Activated T-cell treated with anti-CD3 and anti-CD28 coated beads, Interleukin-2, amount 50 U/mL, for 24 hours (primary cell): ENCODE measurements around the gene MYB.

Source experiments
- DNase-seq: peaks from one replicate; pipeline ENCODE4 v3.0.0-alpha.2; 2020
- H3K27ac Mint-ChIP-seq: 2 replicates; pipeline ENCODE4 v1.8.0; 2020; ENCODE audit warnings: mild to moderate bottlenecking, mixed read lengths
- H3K27me3 Mint-ChIP-seq: 2 replicates; pipeline ENCODE4 v1.8.0; 2020; ENCODE audit warnings: mixed read lengths
- H3K36me3 Mint-ChIP-seq: 2 replicates; pipeline ENCODE4 v1.8.0; 2020; ENCODE audit warnings: low read depth, mixed read lengths
- H3K4me1 Mint-ChIP-seq: 2 replicates; pipeline ENCODE4 v1.8.0; 2020; ENCODE audit warnings: low read depth, mixed read lengths
- H3K4me3 Mint-ChIP-seq: 2 replicates; pipeline ENCODE4 v1.8.0; 2020; ENCODE audit warnings: mild to moderate bottlenecking, moderate library complexity, mixed read lengths
- H3K9me3 Mint-ChIP-seq: 2 replicates; pipeline ENCODE4 v1.8.0; 2020; ENCODE audit warnings: mixed read lengths

Gene MYB

DNA sequence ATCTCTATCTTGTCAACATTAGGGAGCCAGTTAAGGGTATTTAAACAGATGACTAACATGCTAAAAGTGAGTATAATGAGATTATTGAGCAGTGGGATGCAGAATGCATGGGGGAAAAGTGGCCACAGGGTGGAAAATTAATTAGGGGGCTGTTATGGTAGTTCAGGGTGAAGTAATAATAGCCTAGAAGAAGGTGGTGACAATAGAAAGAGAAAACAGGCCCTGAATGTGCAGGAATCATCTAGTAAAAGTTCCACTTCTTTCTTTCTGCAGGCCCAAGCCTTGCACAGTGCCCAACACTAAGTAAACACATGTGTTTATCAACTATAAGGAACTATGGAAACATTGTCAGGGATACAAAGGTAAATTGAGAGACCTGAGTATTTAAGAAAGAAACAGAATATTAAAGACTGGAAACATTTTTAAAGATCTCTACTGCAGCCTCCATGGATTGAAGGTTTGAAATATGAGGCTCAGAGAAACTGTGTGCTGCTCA, 7.1 kb upstream of the MYB start:
- Mint-ChIP-seq H3K4me3 (no peak overlapping the region), H3K27ac (no peak overlapping the region), H3K9me3 (no peaks in the 10 kb centered on the region), H3K27me3 (no peaks in the 10 kb centered on the region), H3K4me1 (peaks cover 50% of the 10 kb centered on the region), H3K36me3 (no peaks in the 10 kb centered on the region)
- DNase-seq, result no peak

DNA sequence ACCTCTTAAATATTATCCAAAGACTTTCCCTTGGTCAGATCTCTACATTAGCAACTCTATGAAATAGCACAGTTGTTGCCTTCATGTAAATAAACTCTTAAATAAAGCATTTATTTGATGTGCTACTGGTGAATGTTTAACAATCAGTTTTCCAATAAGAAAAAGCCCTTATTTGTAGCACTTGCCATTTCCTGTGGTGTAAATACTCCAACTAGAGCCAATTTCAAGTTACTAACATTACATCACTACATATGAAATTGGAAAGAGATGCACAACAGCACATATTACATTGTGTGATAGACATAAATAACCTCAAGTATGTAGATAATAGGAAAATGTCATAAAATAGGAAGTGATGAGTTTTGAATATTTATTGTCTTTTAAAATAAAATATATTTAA, 5.0 kb upstream of the MYB start:
- H3K9me3 Mint-ChIP-seq, result no peaks in the 10 kb centered on the region
- no peak overlapping the region for H3K4me3 Mint-ChIP-seq
- DNase-seq, result no peak
- no peak overlapping the region for H3K27ac Mint-ChIP-seq
- peaks cover 45% of the 10 kb centered on the region for H3K4me1 Mint-ChIP-seq
- H3K27me3 Mint-ChIP-seq, result no peaks in the 10 kb centered on the region
- H3K36me3 Mint-ChIP-seq, result no peaks in the 10 kb centered on the region

DNA sequence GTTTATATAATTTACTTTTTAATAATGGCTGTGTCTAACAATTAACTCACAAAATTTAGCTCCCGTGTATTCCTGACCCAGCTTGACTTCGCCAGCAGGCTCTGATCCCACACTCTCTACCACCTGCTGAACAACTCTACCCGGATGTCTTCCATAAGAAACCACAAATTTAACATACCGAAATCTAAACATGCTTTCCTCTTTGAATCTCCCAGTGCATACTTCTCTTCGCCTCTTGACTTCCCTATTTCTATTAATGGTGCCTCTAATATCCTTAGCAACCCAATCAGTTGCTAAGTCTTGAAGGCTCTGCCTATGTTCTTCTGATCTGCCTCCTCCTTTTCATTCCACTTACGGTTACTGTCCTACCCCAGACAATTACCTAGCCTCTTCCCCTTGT, 4.6 kb upstream of the MYB start:
- Mint-ChIP-seq H3K27me3 (no peaks in the 10 kb centered on the region), H3K9me3 (no peaks in the 10 kb centered on the region), H3K36me3 (peaks cover under 1% of the 10 kb centered on the region), H3K27ac (no peak overlapping the region), H3K4me3 (no peak overlapping the region), H3K4me1 (peaks cover 41% of the 10 kb centered on the region)
- DNase-seq, result no peak

DNA sequence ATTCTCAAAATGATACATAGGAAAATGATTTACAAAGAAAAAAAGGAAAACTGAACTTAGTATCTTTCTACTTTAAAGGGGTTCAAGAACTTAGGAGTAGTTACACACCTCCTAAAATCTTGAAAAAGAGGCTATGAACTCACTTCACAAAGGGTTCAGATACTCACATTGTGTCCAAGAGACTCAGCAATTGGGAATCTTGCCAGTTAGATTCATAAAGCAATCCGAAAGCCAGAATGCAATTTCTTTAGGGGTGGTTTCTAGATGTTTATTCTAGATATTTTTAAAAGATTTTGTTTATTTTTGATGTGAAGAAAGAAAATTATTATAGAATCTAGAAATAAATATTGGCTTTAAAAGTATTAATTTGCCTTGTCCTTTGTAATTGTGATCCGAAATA, 1.7 kb upstream of the MYB start:
- Mint-ChIP-seq H3K36me3 (peaks cover 19% of the 10 kb centered on the region), H3K27ac (peak overlapping the region; percentile 95), H3K27me3 (no peaks in the 10 kb centered on the region), H3K4me1 (peaks cover 46% of the 10 kb centered on the region), H3K9me3 (no peaks in the 10 kb centered on the region), H3K4me3 (no peak overlapping the region)
- no peak for DNase-seq

DNA sequence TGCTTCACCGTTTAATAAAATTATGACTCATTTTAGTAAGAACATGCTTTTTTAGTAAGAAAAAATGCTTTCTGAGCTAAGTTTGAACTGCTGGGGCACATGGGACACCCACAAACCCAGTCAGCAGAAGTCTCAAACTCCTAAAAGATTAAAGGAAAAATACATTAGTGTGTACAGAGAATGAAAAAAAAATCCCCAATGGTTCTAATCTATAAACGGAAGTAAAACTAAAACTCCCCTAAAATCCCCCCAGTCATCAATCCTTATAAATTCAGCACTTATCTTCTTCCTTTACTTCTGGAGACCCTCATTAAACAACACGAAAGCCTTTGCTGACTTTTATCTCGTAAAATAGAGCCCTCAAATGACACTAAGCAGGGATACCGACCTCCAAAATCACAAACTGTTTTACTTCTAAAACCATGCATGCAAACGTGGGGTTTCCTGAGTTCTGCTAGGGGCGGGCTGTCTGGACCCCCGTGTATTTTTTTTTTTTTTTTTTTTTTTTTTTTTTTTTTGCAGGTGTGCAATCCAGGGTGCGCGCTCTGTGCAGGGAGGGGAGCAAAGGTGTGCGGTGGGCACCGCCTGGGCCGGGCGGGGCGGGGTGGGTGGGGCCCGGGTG, 1.1 kb upstream of the MYB start:
- H3K27ac Mint-ChIP-seq, result peak overlapping the region; percentile 95
- H3K27me3 Mint-ChIP-seq, result no peaks in the 10 kb centered on the region
- H3K9me3 Mint-ChIP-seq, result no peaks in the 10 kb centered on the region
- peak overlapping the region; percentile 81 for H3K4me3 Mint-ChIP-seq
- H3K36me3 Mint-ChIP-seq, result peaks cover 21% of the 10 kb centered on the region
- DNase-seq, result no peak
- H3K4me1 Mint-ChIP-seq, result peaks cover 47% of the 10 kb centered on the region

DNA sequence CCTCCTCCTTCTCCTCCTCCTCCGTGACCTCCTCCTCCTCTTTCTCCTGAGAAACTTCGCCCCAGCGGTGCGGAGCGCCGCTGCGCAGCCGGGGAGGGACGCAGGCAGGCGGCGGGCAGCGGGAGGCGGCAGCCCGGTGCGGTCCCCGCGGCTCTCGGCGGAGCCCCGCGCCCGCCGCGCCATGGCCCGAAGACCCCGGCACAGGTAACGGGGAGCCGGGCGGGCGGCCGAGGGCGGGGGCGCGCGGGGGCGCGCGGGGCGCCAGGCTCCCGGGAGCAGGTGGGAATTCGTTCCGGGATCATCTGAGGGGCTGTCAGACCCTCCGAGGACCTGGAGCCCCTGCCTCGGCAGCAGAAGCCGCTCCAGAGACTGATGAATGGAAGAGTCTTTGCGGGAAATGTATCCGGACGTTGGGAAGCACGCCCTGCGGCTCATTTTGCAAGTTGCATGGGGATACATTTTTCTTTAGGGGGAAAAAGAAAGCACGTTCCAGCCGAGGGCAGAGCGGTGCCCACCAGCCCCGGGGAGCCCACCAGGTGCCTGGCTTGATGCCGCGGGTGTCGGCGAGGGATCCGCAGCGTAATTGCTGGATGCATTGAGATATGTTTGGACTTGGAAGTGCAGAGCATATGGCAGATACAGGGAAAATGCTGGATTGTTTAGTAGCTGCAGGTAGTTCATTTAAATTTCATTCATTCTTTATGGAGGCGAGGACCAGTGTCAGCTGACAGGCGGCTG, 394 bp downstream of the MYB start:
- Mint-ChIP-seq H3K27me3 (no peaks in the 10 kb centered on the region), H3K4me1 (peaks cover 55% of the 10 kb centered on the region), H3K27ac (peak overlapping the region; percentile 99), H3K9me3 (no peaks in the 10 kb centered on the region), H3K36me3 (peaks cover 35% of the 10 kb centered on the region), H3K4me3 (peak overlapping the region; percentile 95)
- peak; percentile 64 for DNase-seq

DNA sequence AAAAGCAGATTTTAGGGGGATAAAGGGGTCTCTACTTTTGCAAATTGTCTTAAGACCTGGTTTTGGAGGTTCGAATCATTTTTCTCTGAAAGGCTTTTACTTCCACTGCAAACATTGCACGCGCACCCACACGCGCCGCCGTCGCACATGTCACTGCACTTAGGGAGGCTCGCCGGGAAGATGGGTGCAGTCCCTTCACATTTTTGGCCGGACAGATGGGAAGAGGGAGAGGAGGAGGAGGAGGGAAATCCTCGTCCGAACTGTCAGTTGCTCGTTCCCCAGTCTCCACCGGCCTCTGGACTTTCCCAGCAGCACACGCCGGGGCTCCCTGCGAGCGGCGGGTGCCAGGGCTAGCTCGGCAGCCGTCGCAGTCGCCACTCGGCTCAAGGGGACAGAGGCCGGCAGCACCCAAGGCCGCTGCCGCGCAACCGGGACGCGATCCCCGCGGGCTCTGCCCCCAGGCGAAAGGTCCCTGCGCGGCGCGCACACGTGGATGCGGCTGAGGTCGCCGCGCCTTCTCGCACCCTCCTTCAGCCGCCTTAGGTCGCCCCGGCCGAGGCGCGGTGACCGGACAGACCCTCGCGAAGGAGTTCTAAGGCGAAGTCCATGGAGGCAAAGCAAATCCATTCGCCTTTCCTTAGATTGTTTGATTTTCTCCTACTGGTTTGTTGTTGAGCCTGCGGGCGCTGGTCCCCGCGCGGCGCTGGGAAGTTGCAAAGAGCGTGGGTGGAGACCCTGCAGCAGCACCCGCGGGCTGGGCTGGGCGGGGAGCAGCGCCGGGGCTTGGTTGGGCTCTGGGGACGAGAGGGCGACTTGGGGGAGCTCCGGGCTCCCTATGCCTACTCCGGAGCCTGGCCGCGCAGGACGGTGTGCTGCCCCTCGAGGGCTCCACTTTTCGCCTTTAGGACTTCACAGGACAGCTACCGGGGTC, 1.2 kb downstream of the MYB start:
- Mint-ChIP-seq H3K27ac (peak overlapping the region; percentile 99), H3K36me3 (peaks cover 43% of the 10 kb centered on the region), H3K9me3 (no peaks in the 10 kb centered on the region), H3K4me1 (peaks cover 50% of the 10 kb centered on the region), H3K27me3 (no peaks in the 10 kb centered on the region), H3K4me3 (peak overlapping the region; percentile 95)
- DNase-seq, result peak; percentile 73

DNA sequence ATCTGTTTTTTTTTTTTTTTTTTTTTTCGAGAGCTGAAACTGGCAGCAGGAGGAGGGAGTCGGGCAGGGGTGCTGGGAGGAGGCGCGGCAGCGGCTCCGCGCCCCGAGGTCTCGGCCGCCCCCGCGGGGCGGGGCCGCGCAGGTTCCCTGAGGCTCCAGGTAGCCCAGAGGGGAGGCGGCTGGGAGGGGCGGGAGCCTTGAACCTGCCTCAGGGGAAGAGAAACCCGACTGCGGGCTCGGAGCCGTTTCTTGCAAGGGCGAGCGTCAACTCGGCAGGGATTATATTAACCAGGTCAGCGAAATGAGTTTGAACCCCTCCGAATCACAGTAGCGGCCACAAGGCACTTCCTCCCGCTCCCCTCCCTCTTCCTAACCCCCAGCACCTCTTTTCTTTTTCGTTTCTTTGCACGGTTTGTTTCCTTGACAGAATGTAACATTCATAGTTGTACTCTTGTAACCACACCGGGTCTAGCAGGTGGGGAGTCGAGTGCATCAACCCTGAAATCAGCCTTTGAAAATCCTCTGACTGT, 2.0 kb downstream of the MYB start:
- H3K4me1 Mint-ChIP-seq, result peaks cover 47% of the 10 kb centered on the region
- H3K27me3 Mint-ChIP-seq, result no peaks in the 10 kb centered on the region
- H3K27ac Mint-ChIP-seq, result peak overlapping the region; percentile 99
- H3K36me3 Mint-ChIP-seq, result peaks cover 49% of the 10 kb centered on the region
- peak; percentile 85 for DNase-seq
- no peaks in the 10 kb centered on the region for H3K9me3 Mint-ChIP-seq
- H3K4me3 Mint-ChIP-seq, result peak overlapping the region; percentile 95

DNA sequence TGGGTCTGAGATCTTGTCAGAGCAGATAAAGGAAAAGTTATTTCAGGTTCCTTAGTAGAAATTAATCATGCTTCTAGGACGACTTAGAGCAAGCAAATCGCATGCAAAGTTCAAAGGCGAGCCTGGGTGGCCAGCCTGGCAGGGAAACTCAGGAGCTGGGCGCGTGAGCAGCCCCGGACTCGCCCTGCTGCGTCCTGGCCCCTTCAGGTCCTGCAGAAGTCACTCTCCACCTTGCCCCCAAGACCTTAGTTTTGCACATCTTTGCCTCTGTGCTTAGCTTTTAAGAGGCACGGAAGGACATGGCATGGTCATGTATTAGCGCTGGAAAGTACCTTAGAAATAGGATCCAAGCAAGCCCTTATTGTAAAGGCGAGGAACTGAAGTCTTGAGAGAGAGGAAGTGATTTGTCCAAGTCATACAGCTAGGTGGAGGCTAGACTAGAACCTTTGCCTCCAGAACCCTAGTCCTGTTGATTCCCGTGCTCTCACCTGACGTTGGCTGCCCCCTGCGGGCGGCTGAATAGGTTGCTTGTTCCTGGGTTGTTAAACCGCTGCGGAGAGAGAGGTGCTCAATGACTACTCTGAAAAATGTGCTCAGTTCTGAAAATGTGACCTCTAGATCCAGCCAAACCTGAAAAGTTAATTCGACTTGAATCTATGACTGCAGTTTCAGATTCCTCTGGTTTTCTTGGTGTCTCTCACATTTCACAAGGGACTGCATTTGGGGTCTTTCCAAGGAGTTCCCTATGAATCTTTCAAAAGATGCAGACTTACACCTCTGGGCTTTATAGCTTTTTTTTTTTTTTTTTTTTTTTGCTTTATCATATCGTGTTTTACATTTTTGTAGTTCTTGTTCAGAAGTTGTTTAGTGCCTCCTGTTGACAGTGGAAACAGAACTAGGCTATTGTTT, 2.7 kb downstream of the MYB start:
- H3K4me1 Mint-ChIP-seq, result peaks cover 42% of the 10 kb centered on the region
- DNase-seq, result peak; percentile 82
- H3K27me3 Mint-ChIP-seq, result no peaks in the 10 kb centered on the region
- H3K36me3 Mint-ChIP-seq, result peaks cover 56% of the 10 kb centered on the region
- no peaks in the 10 kb centered on the region for H3K9me3 Mint-ChIP-seq
- peak overlapping the region; percentile 95 for H3K4me3 Mint-ChIP-seq
- peak overlapping the region; percentile 99 for H3K27ac Mint-ChIP-seq

DNA sequence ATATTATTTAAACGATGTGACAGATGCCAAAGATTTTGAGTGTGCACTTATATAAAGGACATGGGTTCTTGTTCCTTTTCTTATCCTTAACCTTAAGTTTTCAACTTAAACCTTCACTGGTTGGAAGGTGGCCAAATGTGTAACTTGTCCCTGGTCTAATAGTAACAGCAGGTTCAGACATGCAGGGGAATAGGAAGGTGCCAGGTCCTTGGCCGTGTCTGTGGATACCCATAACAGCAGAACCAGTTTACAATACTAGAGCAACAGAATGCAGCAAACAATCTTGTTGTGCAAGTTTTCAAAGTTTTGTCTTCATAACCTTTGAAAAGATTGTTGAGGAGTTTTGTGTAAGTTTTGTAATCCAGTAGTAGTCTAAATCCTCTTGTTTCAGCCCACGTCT, 4.4 kb downstream of the MYB start:
- Mint-ChIP-seq H3K27me3 (no peaks in the 10 kb centered on the region), H3K4me3 (no peak overlapping the region), H3K4me1 (peaks cover 32% of the 10 kb centered on the region), H3K9me3 (no peaks in the 10 kb centered on the region), H3K27ac (peak overlapping the region; percentile 26), H3K36me3 (peaks cover 73% of the 10 kb centered on the region)
- no peak for DNase-seq

DNA sequence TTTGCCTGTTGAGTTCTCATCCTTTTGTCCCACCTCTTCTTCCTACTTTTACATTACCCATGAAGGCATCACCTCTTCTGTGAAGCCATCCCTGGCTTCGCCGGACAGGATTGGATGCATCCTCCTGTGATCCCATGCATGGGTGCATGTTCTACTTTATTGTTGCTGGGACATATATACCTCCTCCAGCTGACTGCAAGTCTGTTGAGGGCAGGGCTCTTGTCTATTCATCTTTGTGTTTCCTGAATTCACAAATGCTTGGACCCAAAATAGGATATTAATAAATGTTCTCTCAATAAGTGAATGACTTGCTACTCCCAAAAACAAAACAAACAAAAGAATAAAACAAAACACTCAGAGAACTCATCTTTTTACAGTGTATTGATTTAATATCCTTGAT, 5.1 kb downstream of the MYB start:
- peaks cover 31% of the 10 kb centered on the region for H3K4me1 Mint-ChIP-seq
- H3K4me3 Mint-ChIP-seq, result no peak overlapping the region
- DNase-seq, result no peak
- H3K27ac Mint-ChIP-seq, result no peak overlapping the region
- no peaks in the 10 kb centered on the region for H3K9me3 Mint-ChIP-seq
- H3K27me3 Mint-ChIP-seq, result no peaks in the 10 kb centered on the region
- H3K36me3 Mint-ChIP-seq, result peaks cover 80% of the 10 kb centered on the region

DNA sequence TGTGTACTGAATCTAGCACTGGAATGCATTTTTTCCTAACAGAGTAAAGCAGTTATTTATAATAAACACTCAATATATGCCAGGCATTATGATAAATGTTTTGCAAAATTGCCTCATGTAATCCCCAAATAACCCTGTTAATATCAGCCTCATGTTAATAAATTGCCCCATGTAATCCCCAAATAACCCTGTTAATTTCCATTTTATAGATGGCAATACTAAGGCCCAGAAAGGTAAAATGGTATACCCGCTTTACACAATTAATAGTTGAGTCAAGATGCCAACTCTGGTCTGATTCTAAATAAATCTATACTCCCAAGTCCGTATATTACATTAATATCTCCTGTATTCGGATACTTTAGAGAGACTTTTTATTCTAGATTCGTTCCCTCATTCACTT, 6.3 kb downstream of the MYB start:
- no peak for DNase-seq
- Mint-ChIP-seq H3K27ac (no peak overlapping the region), H3K36me3 (peaks cover 83% of the 10 kb centered on the region), H3K9me3 (no peaks in the 10 kb centered on the region), H3K27me3 (no peaks in the 10 kb centered on the region), H3K4me1 (peaks cover 27% of the 10 kb centered on the region), H3K4me3 (no peak overlapping the region)

DNA sequence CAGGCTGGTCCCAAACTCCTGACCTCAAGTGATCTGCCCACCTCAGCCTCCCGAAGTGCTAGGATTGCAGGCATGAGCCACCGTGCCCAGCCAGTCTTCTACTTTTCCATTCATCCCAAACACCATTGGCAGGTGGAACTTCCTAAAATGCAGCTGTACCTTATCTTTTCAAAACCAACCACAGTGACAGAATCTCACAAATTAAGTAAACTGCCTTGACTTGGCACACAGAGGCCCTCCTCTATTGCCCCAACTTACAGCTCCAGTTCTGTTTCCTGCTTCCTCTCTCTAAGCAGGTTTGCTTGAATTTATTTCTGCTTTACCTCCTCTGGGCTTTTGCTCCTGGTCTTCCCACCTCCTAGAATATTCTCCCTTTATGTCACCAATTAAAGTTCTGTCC, 7.6 kb downstream of the MYB start:
- no peak overlapping the region for H3K4me3 Mint-ChIP-seq
- no peak for DNase-seq
- peak overlapping the region; percentile 2 for H3K27ac Mint-ChIP-seq
- H3K4me1 Mint-ChIP-seq, result peaks cover 23% of the 10 kb centered on the region
- no peaks in the 10 kb centered on the region for H3K9me3 Mint-ChIP-seq
- H3K36me3 Mint-ChIP-seq, result peaks cover 87% of the 10 kb centered on the region
- H3K27me3 Mint-ChIP-seq, result no peaks in the 10 kb centered on the region

DNA sequence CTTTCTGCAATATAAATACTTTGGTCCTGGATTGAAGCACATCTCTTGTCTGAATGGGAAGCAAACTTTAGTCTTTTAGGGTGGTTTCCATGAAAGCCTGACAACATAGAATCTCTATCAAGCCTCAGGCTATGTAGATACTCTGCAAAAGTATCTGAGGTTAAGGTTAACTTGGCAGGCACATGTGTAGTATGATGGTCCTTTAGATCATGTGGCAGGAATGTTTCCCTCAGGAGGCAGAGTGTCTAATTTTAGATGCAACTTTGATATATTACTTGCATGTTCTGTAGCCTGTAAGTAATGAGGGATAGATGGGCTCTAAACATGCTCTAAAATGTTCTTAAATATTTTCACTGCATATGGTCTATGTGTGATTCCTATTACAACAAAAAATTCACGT, 8.2 kb downstream of the MYB start:
- Mint-ChIP-seq H3K27ac (no peak overlapping the region), H3K4me3 (no peak overlapping the region), H3K27me3 (no peaks in the 10 kb centered on the region), H3K9me3 (no peaks in the 10 kb centered on the region), H3K4me1 (peaks cover 21% of the 10 kb centered on the region), H3K36me3 (peaks cover 91% of the 10 kb centered on the region)
- DNase-seq, result no peak
